ENCODE data around the gene OR5M11.
"Not testable (repeated sequence)": the region's sequence is repeated elsewhere in the genome, so short reads cannot be mapped to it uniquely, and the experiment has no call there.

OR5M11 gene

DNA sequence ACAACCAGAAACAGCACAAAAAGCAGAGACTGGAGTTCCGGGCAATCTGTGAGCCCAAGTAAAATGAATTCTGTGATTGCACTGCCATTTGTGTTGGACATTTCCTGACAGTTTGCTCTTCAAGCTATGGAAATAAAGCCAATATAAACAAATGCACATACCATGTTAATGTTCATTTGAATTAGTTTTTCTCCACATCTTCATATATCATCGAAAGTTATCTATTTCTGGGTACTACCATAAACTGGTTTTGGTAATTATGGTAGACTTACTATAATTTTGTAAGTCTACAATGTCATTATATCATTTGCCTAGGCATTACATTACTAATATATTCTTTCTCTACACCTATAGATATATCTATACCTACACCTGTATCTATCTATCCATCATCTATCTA is at the start of gene OR5M11:
Gene OR5M11 (minus strand): TSS at position 101 of the 400 bp plus-strand sequence. CDS start 0 bp downstream, at position 101.
- Mint-ChIP-seq H3K4me1 (no peaks in the 10 kb centered on the region), H3K27ac (no peak within 1 kb of the TSS), H3K9me3 (peaks cover 10 to 11% of the 10 kb centered on the region in 2 donors), H3K27me3 (no peaks in the 10 kb centered on the region), H3K4me3 (no peak within 1 kb of the TSS)
- DNase-seq (no peak), ATAC-seq (no peak)

DNA sequence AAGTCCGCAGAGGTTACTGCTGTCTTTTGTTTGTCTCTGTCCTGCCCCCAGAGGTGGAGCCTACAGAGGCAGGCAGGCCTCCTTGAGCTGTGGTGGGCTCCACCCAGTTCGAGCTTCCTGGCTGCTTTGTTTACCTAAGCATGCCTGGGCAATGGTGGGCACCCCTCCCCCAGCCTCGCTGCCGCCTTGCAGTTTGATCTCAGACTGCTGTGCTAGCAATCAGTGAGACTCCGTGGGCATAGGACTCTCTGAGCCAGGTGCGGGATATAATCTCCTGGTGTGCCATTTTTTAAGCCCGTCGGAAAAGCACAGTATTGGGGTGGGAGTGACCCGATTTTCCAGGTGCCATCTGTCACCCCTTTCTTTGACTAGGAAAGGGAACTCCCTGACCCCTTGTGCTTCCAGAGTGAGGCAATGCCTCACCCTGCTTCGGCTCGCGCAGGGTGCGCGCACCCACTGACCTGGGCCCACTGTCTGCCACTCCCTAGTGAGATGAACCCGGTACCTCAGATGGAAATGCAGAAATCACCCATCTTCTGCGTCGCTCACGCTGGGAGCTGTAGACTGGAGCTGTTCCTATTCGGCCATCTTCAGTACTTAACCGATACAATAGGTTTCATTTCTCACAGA is 49.1 kb upstream of the OR5M11 start:
- H3K4me3 Mint-ChIP-seq, ATAC-seq, H3K9me3 Mint-ChIP-seq, H3K27ac Mint-ChIP-seq, H3K27me3 Mint-ChIP-seq, DNase-seq, H3K4me1 Mint-ChIP-seq: not testable (repeated sequence)

DNA sequence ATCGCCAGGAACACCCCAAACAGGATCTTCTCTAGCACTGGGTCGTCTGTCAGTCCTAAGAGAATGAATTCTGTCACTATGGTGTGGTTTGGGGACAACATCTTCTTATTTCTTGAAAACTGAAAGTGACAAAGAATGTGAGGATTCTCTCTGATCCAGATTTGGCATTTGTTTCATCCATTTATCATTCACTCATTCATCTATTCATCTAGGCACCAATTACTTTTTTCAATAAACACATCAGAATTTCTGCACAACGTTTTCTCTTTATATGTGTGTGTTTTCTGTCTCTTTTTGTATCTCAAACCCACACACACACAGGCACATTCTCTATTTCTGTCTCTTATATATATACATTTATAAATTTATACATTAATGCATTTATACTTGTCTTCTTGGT is 34.6 kb upstream of the OR5M11 start, which contains the start of gene OR5M10:
Gene OR5M10 (minus strand): TSS at position 101 of the 400 bp plus-strand sequence. CDS start 0 bp downstream, at position 101.
- ATAC-seq: no peak
- Mint-ChIP-seq H3K27ac (no peak within 1 kb of the TSS), H3K9me3 (peaks cover 0 to 4% of the 10 kb centered on the region in 2 donors), H3K4me3 (no peak within 1 kb of the TSS), H3K27me3 (no peaks in the 10 kb centered on the region), H3K4me1 (no peaks in the 10 kb centered on the region)
- no peak for DNase-seq

DNA sequence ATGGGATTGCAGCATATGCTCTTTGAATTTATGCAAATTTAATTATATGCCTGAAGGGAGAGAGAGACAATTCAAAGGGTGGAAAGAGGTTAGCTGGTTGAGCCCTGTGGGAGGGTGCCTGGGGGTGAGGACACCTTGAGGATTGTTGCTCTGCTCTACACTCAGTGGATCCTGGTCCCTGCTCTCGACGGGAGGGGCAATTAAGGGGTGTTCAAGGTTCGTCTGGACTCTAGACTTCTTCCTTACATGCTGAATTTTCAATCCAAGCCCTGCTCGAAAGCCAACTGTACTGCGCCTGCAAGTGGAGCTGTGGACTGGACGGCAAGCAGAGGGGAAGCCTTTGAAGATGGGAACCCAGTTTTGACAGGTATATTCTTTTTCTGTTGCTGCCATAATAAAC is 15.5 kb upstream of the OR5M11 start:
- ATAC-seq (no peak), DNase-seq (no peak)
- Mint-ChIP-seq H3K4me3 (no peak overlapping the region), H3K9me3 (peaks cover 0 to 18% of the 10 kb centered on the region in 2 donors), H3K27me3 (no peaks in the 10 kb centered on the region), H3K27ac (no peak overlapping the region), H3K4me1 (no peaks in the 10 kb centered on the region)

DNA sequence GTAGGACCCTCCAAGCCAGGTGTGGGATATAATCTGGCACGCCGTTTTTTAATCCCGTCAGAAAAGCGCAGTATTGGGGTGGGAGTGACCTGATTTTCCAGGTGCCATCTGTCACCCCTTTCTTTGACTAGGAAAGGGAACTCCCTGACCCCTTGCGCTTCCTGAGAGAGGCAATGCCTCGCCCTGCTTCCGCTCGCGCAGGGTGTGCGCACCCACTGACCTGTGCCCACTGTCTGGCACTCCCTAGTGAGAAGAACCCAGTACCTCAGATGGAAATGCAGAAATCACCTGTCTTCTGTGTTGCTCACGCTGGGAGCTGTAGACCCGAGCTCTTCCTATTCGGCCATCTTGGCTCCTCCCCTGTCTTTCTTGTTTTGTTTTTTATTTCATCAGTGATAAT is 11.6 kb upstream of the OR5M11 start:
- ATAC-seq, H3K27me3 Mint-ChIP-seq, H3K4me3 Mint-ChIP-seq, H3K9me3 Mint-ChIP-seq, DNase-seq, H3K27ac Mint-ChIP-seq, H3K4me1 Mint-ChIP-seq: not testable (repeated sequence)

DNA sequence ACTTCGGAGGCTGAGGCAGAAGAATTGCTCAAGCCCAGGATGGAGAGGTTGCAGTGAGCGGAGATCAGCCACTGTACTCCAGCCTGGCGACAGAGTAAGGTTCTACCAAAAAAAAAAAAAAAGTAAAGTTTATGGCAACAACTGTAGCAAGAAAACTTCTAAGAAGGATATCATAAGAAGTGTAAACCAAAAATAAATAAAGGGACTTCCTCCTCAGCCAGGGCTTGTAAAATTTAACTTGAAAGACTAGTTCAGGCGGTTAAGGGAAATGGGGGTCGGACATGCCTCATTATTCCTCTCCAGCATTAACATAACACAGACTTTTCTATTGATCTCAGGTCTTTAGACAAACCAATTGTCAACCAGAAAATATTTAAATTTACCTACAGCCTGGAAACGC is 2.5 kb upstream of the OR5M11 start:
- H3K4me1 Mint-ChIP-seq: no peaks in the 10 kb centered on the region
- H3K4me3 Mint-ChIP-seq: no peak overlapping the region
- H3K27ac Mint-ChIP-seq: no peak overlapping the region
- no peak for ATAC-seq
- peaks cover 4 to 10% of the 10 kb centered on the region in 2 donors for H3K9me3 Mint-ChIP-seq
- H3K27me3 Mint-ChIP-seq: no peaks in the 10 kb centered on the region
- DNase-seq: no peak

DNA sequence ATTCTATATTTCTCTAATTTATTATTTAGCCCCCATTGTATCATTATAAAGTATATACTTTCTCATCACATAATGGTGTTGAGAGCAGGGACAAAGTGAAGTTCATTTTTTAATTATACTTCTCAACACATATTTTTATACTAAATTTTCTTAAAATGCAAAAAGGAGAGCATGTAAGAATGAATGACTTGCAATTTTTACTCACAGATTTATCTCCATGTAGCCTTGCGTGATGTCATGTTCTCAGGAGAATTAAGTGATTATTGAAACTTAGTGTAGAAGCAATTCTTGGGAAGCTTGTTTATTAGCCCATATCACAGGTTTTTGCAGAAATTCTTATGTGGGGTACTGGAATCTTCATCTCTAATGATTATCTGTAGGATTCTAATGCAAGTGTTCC is 682 bp upstream of the OR5M11 start:
- Mint-ChIP-seq H3K27me3 (no peaks in the 10 kb centered on the region), H3K4me3 (no peak overlapping the region), H3K4me1 (no peaks in the 10 kb centered on the region), H3K27ac (no peak overlapping the region), H3K9me3 (peaks cover 8 to 10% of the 10 kb centered on the region in 2 donors)
- no peak for DNase-seq
- ATAC-seq: no peak

DNA sequence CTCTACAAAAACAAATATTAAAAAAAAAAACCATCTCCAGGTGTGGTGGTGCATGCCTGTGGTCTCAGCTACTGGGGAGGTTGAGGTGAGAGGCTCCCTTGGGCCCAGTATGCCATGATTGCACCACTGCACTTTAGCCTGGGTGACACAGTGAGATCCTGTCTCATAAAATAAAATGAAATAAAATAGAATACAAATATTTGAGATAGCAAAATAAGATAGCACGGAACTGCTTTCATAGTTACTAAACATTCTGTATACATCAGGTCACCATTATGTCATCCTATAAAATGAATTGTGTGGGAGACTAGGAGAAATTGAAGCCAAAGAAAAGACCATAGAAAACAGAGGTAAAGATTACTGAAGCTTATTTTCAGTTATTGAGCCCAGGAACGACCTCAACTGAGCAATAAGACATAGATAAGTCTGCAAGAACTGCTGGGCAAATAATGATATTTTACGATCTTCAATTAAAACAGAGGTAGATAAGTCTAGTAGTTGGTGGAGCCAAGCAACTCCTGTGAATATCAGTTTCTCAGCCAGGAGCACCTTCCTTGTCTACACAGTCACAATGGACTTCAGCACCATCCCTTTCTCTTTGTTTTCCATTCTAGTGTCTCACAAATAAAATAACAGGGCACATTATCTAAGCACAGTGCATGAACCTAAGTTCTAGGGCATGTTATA is 9.9 kb downstream of the OR5M11 start:
- Mint-ChIP-seq H3K27me3 (no peaks in the 10 kb centered on the region), H3K27ac (no peak overlapping the region), H3K4me1 (no peaks in the 10 kb centered on the region), H3K9me3 (peaks cover 0 to 7% of the 10 kb centered on the region in 2 donors), H3K4me3 (no peak overlapping the region)
- ATAC-seq: no peak
- DNase-seq: no peak

DNA sequence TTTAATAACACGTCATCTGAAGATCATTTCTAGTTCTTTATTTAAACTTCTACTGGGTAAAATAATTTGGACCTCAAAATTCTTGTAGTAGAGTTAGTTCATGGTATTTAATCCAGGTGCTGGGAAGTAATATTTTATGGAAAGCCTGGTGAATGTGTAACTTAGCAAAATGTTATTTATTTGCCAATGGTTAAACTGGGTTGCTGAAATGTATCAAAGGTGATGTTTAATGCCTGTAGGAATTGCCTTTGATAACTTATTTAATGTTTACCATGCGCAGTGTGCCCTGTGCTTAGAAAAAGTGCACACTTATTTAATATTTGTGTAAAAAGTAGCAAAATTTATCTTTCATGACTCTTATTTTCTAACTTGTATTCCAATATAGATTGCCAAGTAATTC is 11.2 kb downstream of the OR5M11 start:
- H3K9me3 Mint-ChIP-seq: peaks cover 0 to 8% of the 10 kb centered on the region in 2 donors
- no peak overlapping the region for H3K27ac Mint-ChIP-seq
- no peak for DNase-seq
- no peaks in the 10 kb centered on the region for H3K27me3 Mint-ChIP-seq
- no peak for ATAC-seq
- no peak overlapping the region for H3K4me3 Mint-ChIP-seq
- H3K4me1 Mint-ChIP-seq: no peaks in the 10 kb centered on the region

DNA sequence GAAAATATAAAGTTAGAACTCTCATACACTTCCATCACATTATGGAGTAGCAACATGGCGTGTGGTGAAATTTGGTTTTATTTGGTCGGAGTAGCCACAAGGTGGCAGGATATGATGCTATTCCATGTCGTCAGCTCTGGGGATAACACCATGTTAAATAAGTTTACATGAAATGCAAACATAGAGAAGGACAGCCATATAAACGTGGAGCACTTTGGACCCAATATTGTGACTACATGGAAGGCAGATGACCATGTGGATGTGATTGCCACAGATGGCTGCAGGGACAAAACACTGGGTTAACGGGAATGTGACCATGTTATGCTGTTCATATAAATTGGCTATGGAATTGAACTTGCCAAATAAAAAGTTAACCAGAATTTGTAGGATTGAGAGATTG is 21.0 kb downstream of the OR5M11 start:
- ATAC-seq (no peak), DNase-seq (no peak)
- Mint-ChIP-seq H3K9me3 (peaks cover 5 to 6% of the 10 kb centered on the region in 2 donors), H3K4me1 (no peaks in the 10 kb centered on the region), H3K4me3 (no peak overlapping the region), H3K27ac (no peak overlapping the region), H3K27me3 (no peaks in the 10 kb centered on the region)

DNA sequence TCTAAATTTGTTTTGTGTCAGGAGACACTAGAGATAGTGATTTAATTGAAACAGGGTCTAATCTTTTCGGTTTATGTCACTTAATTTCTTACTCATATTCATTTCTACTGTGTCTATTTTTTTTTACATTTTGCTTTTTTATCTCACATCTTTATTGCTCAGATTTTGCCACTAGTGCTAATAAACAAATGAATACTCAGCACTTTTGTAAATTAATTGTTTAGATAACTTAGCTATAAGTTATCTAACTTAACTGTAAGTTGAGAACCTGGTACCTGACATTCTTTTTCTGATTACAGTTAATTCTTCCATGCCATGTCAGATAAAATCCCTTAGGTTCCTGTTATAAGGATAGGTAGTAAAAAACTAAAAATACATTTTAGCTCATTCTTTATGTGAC is 29.8 kb downstream of the OR5M11 start:
- no peaks in the 10 kb centered on the region for H3K4me1 Mint-ChIP-seq
- DNase-seq (no peak), ATAC-seq (no peak)
- H3K27me3 Mint-ChIP-seq: no peaks in the 10 kb centered on the region
- no peak overlapping the region for H3K4me3 Mint-ChIP-seq
- H3K27ac Mint-ChIP-seq: no peak overlapping the region
- H3K9me3 Mint-ChIP-seq: peaks cover 10 to 16% of the 10 kb centered on the region in 2 donors

DNA sequence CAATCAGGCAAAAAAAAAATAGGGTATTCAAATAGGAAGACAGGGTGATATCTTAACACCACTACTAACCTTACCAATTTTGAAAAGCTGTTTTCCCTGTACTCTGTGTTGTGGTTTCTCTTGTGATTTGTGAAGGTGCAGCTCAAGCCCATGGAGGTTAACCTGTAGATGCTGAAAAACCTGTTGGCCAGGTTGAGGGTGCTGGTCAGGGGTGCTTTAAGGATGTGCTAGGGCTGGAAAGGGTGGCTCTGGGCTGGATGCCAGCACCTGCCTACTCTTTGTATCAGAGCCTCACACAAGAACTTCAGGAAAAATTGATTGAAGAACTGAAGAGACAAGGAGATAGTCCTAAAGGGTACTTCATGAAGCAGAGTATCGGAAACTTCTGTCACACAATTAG is 33.6 kb downstream of the OR5M11 start:
- DNase-seq: no peak
- no peak overlapping the region for H3K27ac Mint-ChIP-seq
- H3K27me3 Mint-ChIP-seq: no peaks in the 10 kb centered on the region
- no peak overlapping the region for H3K4me3 Mint-ChIP-seq
- peaks cover 10 to 16% of the 10 kb centered on the region in 2 donors for H3K9me3 Mint-ChIP-seq
- no peak for ATAC-seq
- no peaks in the 10 kb centered on the region for H3K4me1 Mint-ChIP-seq

DNA sequence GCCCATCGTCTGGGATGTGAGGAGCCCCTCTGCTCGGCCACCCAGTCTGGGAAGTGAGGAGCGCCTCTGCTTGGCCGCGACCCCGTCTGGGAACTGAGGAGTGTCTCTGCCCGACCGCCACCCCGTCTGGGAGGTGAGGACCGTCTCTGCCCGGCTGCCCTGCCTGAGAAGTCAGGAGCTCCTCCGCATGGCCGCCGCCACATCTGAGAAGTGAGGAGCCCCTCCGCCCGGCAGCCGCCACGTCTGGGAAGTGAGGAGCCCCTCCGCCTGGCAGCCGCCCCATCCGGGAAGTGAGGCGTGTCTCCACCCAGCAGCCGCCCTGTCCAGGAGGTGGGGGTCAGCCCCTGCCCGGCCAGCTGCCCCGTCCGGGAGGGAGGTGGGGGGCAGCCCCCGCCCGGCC is 46.0 kb downstream of the OR5M11 start:
- DNase-seq (no peak), ATAC-seq (peak; percentile 18)
- Mint-ChIP-seq H3K27ac (no peak overlapping the region), H3K4me3 (no peak overlapping the region), H3K4me1 (no peaks in the 10 kb centered on the region), H3K27me3 (no peaks in the 10 kb centered on the region), H3K9me3 (peaks cover 5 to 17% of the 10 kb centered on the region in 2 donors)

DNA sequence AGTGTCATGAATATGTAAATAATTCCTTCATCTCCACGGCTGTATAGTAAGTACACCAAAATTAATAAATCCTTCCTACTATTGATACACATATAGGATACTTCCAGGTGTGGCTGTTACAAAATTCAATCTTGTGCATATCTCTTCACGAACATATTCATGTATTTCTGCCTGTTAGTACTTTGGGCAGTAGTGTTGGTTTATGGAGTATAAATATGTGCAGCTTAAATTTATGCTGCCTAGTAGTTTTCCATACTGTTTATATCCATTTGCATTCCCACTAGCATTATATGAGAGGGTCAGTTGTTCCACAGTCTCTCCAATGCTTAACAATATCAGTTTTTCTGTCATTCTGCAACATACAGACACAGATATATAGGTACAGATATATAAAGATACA is 47.9 kb downstream of the OR5M11 start:
- ATAC-seq (no peak), DNase-seq (no peak)
- Mint-ChIP-seq H3K4me1 (no peaks in the 10 kb centered on the region), H3K27me3 (no peaks in the 10 kb centered on the region), H3K9me3 (peaks cover 5 to 24% of the 10 kb centered on the region in 2 donors), H3K27ac (no peak overlapping the region), H3K4me3 (no peak overlapping the region)

All from stimulated activated naive CD8-positive, alpha-beta T cell treated with anti-CD3 and anti-CD28 coated beads, Interleukin-15, amount 100 ng/mL, for 72 hours (primary cell).